Left ventricle myocardium superior (tissue), 1 donor: ENCODE data around the gene SNAP91. TPM values are rescaled to one million over a fixed set of nuclear protein-coding genes. Genes with fewer than 3 reads are reported as not detected.
A peak's percentile ranks its signal among the peaks of the same experiment; 100 is the strongest.
"Not testable (repeated sequence)": the region's sequence is repeated elsewhere in the genome, so short reads cannot be mapped to it uniquely, and the experiment has no call there.

ENCODE experiments used
- ATAC-seq: fragments of 200-7000 bp; cut with Tn5 transposase; one replicate; pipeline ENCODE4 v1.9.1; 2020; ENCODE audit warnings: mild to moderate bottlenecking, moderate library complexity
- DNase-seq: peaks from one replicate; pipeline ENCODE4 v3.0.0-alpha.2; 2020
- intact Hi-C: fragments of 100-400 bp; cut with micrococcal nuclease; formaldehyde crosslinking; loops from one replicate; pipeline ENCODE4 v1.11.0; 2022
- total RNA-seq: library from RNA; stranded (reverse); fragmentation: NEBNext Ultra II Directional; extraction: Animal tissue kit (Norgen Biotek cat#: 25700); gene quantifications from one replicate; pipeline ENCODE4 v1.2.1, GENCODE V29; 2021
- donor health status: DM: no; HTN: yes; CAD: no; lungs with severe emphysema.

SNAP91 gene
- total RNA-seq, 1 donor from 2014 or later = 1.3 TPM

GRCh38 chr6:83558975-83559374 is 149.9 kb downstream of the SNAP91 start:
- DNase-seq (no peak), ATAC-seq (no peak)
- intact Hi-C loops = no loop called here

- intact Hi-C loops = no loop called here
- DNase-seq (no peak), ATAC-seq (no peak)
Measured at GRCh38 chr6:83556871-83557270, 152.0 kb downstream of the SNAP91 start.

GRCh38 chr6:83551748-83552147 is 157.2 kb downstream of the SNAP91 start:
- DNase-seq, intact Hi-C loops, ATAC-seq: not testable (repeated sequence)

GRCh38 chr6:83550482-83550881 is 158.4 kb downstream of the SNAP91 start:
- ATAC-seq, intact Hi-C loops, DNase-seq: not testable (repeated sequence)

GRCh38 chr6:83546636-83547035 is 162.3 kb downstream of the SNAP91 start:
- intact Hi-C loops = no loop called here
- ATAC-seq (no peak), DNase-seq (no peak)

- intact Hi-C loops = no loop called here
- DNase-seq = no peak
- ATAC-seq = no peak
Measured at GRCh38 chr6:83539678-83540077, 169.2 kb downstream of the SNAP91 start.

GRCh38 chr6:83536647-83537589 is 172.0 kb downstream of the SNAP91 start:
- ATAC-seq (no peak), DNase-seq (no peak)
- intact Hi-C loops = no loop called here

- DNase-seq = no peak
- intact Hi-C loops = no loop called here
- no peak for ATAC-seq
Measured at GRCh38 chr6:83536034-83536646, 172.8 kb downstream of the SNAP91 start.

GRCh38 chr6:83518816-83519480 is 190.0 kb downstream of the SNAP91 start:
- ATAC-seq (no peak), DNase-seq (no peak)
- intact Hi-C loops = loop anchor here (5.0 kb wide), 1 partner anchor 102 kb away; no protein-coding TSS in a partner anchor

- intact Hi-C loops = loop anchor here (5.0 kb wide), 1 partner anchor 100 kb away; no protein-coding TSS in a partner anchor
- no peak for ATAC-seq
Measured at GRCh38 chr6:83517500-83517899, 191.4 kb downstream of the SNAP91 start.

GRCh38 chr6:83514866-83515466 is 193.9 kb downstream of the SNAP91 start:
- ATAC-seq (no peak), DNase-seq (no peak)
- intact Hi-C loops = loop anchor here (2.0 to 5.0 kb wide), 2 partner anchors 98 to 292 kb away; no protein-coding TSS in a partner anchor

More at GRCh38 chr6:83517500-83517899, 191.4 kb downstream of the SNAP91 start:
- no peak for DNase-seq

GRCh38 chr6:83514466-83514865 is 194.4 kb downstream of the SNAP91 start:
- DNase-seq (no peak), ATAC-seq (no peak)
- intact Hi-C loops = loop anchor here (2.0 kb wide), 1 partner anchor 292 kb away; no protein-coding TSS in a partner anchor

- intact Hi-C loops = no loop called here
- DNase-seq (peak; percentile 66), ATAC-seq (peak; percentile 94)
Measured at GRCh38 chr6:83511901-83512681, 196.8 kb downstream of the SNAP91 start, which contains the start of gene PRSS35. Gene PRSS35 (plus strand): TSS chr6:83512534. CDS start chr6:83523442, 10,908 bp downstream.

GRCh38 chr6:83511266-83511665 is 197.6 kb downstream of the SNAP91 start:
- no peak for ATAC-seq
- intact Hi-C loops = no loop called here
- DNase-seq = no peak

- intact Hi-C loops = no loop called here
- ATAC-seq (no peak), DNase-seq (no peak)
Measured at GRCh38 chr6:83510791-83511190, 198.1 kb downstream of the SNAP91 start.

- no peak for DNase-seq
- intact Hi-C loops = no loop called here
- no peak for ATAC-seq
Measured at GRCh38 chr6:83509441-83509840, 199.5 kb downstream of the SNAP91 start.

GRCh38 chr6:83505356-83505755 is 203.5 kb downstream of the SNAP91 start:
- intact Hi-C loops = no loop called here
- peak; percentile 56 for ATAC-seq
- no peak for DNase-seq
